HG03558 (cell line): Measurements from ENCODE around the gene TAF4B.
"Not testable (repeated sequence)": the region's sequence is repeated elsewhere in the genome, so short reads cannot be mapped to it uniquely, and the experiment has no call there.

Experiments used
- ATAC-seq: cut with Tn5 transposase; IDR thresholded peaks from one replicate; pipeline ENCODE4 v1.9.1; 2021; ENCODE audit warnings: moderate number of reproducible peaks; ENCODE audit not compliant: unreplicated experiment; ENCODE audit errors: extremely low read depth

Gene TAF4B

DNA sequence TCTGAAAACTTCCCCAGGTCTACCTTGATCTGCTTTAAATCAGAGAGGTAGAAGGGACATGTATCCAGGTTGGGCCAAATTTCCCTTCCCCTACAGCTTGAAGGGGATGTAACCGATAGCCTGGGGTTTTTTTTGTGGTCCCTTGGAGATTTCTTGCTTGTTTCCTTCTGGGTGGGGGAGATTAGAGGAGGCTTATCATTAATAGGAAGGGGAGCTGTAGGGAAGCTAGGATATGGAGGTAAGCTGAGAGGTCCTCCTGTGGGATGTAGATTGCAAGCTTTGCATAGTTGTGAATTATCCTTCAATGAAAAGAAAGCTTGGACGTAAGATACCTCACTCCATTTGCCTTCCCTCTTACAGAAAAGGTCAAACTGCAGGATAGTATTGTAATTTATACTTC is 11.1 kb downstream of the TAF4B start:
- ATAC-seq: not testable (repeated sequence)

- not testable (repeated sequence) for ATAC-seq
Measured at GRCh38 chr18:26238718-26239117, 12.5 kb downstream of the TAF4B start.

DNA sequence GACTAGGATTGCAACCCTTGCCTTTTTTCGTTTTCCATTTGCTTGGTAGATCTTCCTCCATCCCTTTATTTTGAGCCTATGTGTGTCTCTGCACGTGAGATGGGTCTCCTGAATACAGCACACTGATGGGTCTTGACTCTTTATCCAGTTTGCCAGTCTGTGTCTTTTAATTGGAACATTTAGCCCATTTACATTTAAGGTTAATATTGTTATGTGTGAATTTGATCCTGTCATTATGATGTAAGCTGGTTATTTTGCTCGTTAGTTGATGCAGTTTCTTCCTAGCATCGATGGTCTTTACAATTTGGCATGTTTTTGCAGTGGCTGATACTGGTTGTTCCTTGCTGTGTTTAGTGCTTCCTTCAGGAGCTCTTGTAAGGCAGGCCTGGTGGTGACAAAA is 16.1 kb downstream of the TAF4B start:
- ATAC-seq: not testable (repeated sequence)

- ATAC-seq: not testable (repeated sequence)
Measured at GRCh38 chr18:26245434-26245833, 19.2 kb downstream of the TAF4B start.

DNA sequence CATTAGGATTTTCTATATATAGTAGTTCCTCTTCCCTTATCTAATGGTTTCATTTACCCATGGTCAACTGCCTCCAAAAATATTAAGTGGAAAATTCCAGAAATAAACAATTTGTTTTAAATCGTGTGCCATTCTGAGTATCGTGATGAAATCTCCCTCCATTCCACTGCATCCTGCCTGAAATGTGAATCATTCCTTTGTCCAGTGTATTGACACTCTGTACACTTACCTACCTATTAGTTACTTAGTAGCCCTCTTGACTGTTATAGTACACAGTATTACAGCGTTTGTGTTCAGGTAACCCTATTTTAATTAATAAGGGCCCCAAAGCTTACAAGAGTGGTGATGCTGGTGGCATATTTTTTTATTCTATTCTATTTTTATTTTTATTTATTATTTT is 26.2 kb downstream of the TAF4B start:
- no peak for ATAC-seq

GRCh38 chr18:26254808-26255207 is 28.6 kb downstream of the TAF4B start:
- not testable (repeated sequence) for ATAC-seq

DNA sequence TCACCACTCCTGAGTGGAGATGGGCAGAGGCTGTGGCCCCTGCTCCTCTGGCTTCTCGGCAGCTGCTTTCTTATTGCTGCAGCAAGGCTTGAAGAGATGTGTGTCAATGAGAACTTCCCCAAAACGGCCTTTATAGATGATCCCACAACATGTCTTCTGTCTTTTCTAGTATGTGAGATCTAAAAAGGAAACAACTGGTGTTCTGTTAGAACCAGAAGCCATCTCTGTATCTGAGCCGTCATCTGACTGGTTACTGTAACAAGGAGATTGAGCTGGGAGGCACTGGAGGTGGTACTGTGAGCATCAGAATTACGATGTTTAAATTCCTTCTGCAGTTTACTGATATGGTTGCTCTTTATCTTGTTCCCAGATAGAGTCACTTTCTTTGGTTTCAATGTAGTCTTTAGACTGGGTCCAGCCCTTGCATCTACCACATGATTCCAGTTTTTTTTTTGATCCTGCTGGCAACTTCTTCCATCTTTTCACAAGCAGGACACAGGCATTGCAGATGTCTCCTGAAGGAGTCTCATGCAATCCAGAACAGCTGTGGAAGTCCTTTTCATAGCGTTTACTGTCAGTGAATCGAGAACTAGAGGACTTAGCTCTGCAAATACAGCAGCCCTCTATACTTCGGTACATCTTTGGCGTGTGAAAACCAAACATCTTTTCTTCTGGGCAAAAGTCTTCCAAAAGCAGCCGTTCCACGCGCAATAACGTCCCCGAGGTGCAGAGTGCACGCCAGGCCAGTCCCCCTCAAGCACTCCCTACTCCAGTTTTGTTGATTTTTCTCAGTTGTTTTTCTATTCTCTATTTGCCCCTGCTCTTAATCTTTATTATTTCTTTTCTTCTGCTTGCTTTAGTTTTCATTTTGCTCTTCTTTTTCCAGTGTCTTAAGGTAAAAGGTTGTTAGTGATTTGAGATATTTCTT is 29.7 kb downstream of the TAF4B start:
- no peak for ATAC-seq

DNA sequence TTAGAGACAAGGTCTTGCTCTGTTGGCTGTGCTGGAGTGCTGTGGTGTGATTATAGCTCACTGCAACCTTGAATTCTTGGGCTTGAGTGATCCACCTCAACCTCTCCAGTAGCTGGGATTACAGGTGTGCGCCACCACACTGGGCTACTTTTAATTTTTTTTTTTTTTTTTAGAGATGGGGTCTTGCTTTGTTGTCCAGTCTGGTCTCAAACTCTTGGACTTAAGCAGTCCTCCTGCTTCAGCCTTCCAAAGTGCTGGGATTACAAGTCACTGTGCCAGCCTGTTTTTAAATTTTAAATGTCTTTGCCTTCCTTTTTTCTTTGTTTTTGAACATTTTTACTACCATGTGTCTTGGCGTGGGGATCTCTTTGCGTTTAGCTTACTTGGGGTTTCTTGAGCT is 32.5 kb downstream of the TAF4B start:
- no peak for ATAC-seq

DNA sequence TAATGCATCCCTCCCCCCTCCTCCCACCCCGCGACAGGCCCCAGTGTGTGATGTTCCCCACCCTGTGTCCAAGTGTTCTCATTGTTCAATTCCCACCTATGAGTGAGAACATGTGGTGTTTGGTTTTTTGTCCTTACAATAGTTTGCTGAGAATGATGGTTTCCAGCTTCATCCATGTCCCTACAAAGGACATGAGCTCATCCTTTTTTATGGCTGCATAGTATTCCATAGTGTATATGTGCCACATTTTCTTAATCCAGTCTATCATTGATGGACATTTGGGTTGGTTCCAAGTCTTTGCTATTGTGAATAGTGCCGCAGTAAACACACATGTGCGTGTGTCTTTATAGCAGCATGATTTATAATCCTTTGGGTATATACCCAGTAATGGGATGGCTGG is 33.2 kb downstream of the TAF4B start:
- ATAC-seq: not testable (repeated sequence)

GRCh38 chr18:26262156-26262555 is 35.9 kb downstream of the TAF4B start:
- no peak for ATAC-seq

GRCh38 chr18:26267357-26267930 is 41.2 kb downstream of the TAF4B start:
- ATAC-seq: no peak

DNA sequence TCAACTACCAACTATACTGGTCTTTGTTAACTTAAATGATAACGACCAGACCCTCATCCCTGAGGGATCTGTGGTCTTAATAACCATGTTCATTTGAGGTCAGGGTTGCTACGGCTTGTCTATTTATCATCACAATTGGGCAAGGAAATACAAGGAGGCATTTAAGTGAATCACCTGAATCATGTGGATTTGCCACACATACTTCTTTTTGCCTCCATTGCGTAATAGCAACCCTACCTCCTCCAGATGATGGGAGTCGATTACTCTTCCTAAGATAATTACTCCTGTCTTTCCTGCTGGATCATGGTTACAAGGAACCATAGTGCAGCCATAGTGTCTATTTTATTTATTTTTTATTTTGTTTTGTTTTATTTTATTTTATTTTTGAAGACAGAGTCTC is 42.2 kb downstream of the TAF4B start:
- no peak for ATAC-seq

GRCh38 chr18:26271917-26272549 is 45.8 kb downstream of the TAF4B start:
- ATAC-seq: no peak

- ATAC-seq: no peak
Measured at GRCh38 chr18:26277374-26277773, 51.1 kb downstream of the TAF4B start.

DNA sequence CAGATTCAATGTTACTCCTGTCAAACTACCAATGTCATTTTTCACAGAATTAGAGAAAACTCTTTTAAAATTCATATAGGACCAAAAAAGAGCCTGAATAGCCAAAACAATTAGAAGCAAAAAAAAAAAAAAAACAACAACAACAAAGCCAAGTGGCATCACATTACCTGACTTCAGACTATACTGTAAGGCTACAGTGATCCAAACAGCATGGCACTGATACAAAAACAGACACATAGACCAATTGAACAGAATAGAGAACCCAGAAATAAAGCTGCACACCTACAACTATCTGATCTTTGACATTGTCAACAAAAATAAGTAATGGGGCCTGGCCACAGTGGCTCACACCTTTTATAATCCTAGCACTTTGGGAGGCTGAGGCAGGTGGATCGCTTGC is 53.2 kb downstream of the TAF4B start:
- ATAC-seq: no peak

- ATAC-seq: no peak
Measured at GRCh38 chr18:26286008-26286407, 59.8 kb downstream of the TAF4B start.

DNA sequence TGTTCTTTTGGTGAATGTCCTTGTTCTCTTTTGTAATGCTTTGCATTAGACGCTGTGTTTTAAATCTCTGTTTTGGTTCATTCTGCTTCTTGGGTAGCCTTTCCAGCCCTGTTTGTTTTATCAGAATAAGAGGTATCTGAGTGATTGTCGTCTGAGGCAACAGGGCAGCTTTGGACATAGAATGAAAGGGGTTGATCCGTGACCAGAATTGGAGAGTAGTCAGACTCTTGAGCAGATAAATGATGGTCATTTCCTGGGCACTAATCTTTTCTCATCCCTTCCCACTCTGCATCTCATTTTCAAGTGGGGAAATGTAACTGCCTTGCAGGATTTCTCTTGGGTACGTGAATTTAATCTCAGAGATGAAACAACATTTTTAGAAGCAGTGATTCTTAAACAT is 61.4 kb downstream of the TAF4B start:
- no peak for ATAC-seq

DNA sequence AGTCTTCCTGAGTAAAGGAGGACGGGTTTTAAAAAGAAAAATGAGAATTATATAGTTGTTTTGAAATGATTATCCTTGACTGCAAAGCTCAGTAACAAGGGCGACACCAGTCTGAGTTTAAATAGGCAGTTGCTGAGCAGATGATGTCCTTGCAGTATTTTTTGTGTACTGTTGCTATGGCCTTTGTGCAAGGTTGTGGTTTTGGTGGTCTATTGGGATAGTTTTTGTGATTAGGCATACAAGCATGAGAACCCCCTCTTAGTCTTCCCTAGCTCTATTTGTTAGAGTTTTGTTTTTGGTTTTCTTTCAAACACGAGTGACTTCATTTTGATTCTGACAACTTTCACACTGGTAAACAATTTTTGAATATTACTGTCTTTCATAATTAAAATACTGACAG is 64.1 kb downstream of the TAF4B start:
- no peak for ATAC-seq

GRCh38 chr18:26293982-26294381 is 67.7 kb downstream of the TAF4B start:
- no peak for ATAC-seq

DNA sequence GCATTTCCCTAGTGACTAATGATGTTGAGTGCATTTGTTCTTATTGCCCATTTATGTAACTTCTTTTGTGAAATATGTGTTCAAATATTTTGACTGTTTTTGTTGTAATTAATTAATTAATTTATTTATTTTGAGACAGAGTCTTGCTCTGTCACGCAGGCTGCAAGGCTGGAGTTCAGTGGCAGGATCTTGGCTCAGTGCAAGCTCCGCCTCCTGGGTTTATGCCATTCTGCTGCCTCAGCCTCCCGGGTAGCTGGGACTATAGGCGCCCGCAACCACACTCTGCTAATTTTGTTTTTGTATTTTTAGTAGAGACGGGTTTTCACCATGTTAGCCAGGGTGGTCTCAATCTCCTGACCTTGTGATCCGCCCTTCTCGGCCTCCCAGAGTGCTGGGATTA is 71.9 kb downstream of the TAF4B start:
- no peak for ATAC-seq

DNA sequence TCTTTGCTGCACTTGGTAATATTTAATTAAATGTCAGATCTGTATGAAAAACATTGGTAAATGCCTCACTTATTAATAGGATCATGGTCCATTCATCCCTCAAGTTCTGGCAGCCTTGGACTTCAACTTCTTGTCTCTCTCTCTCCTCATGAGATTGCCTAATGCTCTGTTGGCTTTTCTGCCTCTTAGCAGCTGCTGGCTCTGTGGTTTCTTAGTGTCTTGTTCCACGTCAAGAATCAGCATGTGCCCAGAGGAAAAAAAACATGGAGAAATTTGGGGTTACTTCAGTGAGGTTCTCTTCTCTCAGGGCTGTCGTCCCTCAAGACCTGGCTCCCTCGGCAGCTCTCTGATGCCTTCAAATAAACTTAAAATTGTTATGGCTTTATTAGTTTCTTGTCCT is 75.4 kb downstream of the TAF4B start:
- no peak for ATAC-seq
